ENCODE measurements around the gene TRERF1.

TRERF1 gene

DNA sequence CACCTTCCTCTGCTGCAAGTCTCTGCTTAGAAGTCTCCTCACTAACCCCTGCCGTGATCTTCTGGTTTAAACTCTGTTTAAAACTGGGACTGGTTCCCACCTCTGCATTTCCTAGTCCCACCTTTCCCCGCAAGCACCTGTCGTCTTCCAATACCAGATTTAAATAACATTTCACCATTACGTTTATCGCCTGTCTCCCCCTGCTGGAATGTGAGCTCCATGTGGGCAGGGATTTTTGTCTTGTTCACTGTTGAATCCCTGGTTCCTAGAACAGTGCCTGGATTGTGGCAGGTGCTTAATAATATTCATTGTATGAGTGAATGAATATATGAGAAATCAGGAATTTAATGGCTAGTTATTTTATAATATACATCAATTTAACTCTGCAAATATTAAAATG lies 275.9 kb downstream of the TRERF1 start:
- DNase-seq: peak; percentile 14 to 29

All from Kasumi-1 (cell line).